Measurements from ENCODE around the gene NAPB.
A peak's percentile ranks its signal among the peaks of the same experiment; 100 is the strongest.

Gene NAPB

GRCh38 chr20:23404196-23404595, 17.1 kb downstream of the NAPB start:
- DNase-seq (ENCODE audit: low spot score) = no peak

- no peak for DNase-seq (ENCODE audit: low spot score)
These were observed 17.5 kb downstream of the NAPB start for GRCh38 chr20:23403751-23404150.

- DNase-seq (ENCODE audit: low spot score) = no peak
These were observed 20.2 kb downstream of the NAPB start for GRCh38 chr20:23401051-23401450.

DNA sequence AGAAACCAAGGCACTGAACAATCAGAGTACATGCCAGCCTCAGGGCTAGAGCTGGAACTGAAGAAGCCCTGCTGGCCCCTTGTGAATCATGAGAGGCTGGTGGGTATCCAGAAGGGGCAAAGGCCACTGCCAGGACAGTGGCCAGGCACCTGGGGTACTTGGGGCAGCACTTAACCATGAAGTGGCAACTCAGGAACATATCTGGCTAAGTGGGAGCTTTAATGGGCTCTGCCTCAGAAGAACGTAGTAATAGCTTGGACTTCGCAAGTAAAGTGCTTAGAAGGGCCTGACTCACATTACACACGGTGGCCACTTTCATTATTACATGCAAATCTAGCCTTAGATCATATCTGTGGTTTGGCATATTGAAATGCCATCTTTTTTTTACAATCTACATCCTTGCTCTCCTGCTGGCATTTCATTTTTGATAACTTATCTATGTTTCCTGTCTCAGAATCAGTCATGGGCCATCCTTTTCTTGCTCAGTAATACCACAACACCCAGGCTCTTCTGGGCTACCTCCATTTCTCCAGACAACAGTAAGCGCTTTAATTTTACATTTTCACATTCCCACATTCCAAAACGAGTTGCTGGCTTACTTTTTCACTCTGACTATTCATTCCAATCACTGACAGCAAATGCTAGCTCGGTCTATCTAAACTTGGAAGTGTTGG, 21.6 kb downstream of the NAPB start:
- peak; percentile 65 for DNase-seq (ENCODE audit: low spot score)

- DNase-seq (ENCODE audit: low spot score) = peak; percentile 27
These were observed 23.3 kb downstream of the NAPB start for GRCh38 chr20:23397961-23398360.

GRCh38 chr20:23396950-23397627, 24.2 kb downstream of the NAPB start:
- no peak for DNase-seq (ENCODE audit: low spot score)

- no peak for DNase-seq (ENCODE audit: low spot score)
These were observed 27.1 kb downstream of the NAPB start for GRCh38 chr20:23393996-23394775.

DNA sequence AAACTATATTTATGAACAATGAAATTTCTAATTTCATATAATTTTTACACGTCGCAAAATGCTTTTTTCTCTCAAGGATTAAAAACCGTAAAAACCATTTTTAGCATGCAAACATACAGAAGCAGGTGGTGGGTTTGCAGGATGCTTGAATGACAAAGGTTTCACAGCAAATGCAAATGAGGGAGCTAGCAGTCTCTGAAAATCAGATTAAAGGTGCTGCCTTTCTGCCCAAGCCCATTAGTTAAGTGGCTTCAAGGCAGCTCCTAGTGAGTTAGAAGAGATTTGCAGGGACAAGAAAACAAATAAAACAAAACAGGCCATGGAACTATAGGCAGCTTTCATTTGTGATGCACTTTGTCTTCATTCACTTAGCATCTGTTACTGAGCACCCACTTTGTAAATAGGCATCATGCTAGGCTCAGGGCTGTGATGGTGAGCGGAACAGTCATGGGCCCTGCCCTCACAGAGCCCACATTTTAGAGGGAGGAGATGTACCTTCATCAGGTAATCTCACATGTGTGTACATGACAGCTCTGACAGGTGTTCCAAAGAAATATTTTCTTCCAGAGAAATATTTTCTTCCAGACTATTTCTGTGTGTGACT, 29.5 kb downstream of the NAPB start:
- no peak for DNase-seq (ENCODE audit: low spot score)

DNA sequence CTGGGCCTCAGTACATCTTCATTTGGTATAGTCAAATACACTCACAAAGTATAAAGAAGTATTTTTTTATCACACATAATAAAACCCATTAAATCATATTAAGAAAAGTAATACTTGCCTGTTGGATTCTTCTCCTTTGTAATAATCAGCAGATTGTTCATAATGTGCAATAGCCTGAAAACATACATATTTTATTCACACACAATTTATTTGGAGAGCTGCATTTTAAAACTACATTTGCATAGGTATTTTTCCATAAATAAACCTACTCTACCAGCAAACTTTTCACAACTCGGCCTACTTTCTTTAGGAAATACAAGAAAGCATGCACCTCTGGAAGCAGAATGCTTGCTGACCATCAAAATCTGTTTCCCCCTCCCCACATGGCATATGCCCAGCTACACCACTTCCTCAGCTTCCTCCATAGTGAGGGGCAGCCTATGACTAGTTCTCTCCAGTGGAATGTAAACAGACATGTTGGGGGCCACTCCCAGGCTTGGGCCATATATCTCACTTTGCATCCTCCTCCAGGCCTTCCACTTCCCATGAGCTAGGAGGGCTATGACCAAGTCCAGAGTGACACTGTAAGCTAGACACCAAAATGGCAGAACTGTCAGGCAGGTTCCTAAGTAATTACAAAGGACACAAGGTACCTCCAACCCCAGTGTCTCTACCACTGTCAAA, 31.1 kb downstream of the NAPB start:
- no peak for DNase-seq (ENCODE audit: low spot score)

- no peak for DNase-seq (ENCODE audit: low spot score)
These were observed 34.2 kb downstream of the NAPB start for GRCh38 chr20:23387118-23387443.

GRCh38 chr20:23386304-23387117, 34.8 kb downstream of the NAPB start:
- no peak for DNase-seq (ENCODE audit: low spot score)

- no peak for DNase-seq (ENCODE audit: low spot score)
These were observed 39.4 kb downstream of the NAPB start for GRCh38 chr20:23381876-23382275.

- DNase-seq (ENCODE audit: low spot score) = no peak
These were observed 41.5 kb downstream of the NAPB start for GRCh38 chr20:23379772-23380171.

- no peak for DNase-seq (ENCODE audit: low spot score)
These were observed 45.5 kb downstream of the NAPB start for GRCh38 chr20:23375827-23376226.

GRCh38 chr20:23374441-23374840, 46.8 kb downstream of the NAPB start:
- no peak for DNase-seq (ENCODE audit: low spot score)

DNA sequence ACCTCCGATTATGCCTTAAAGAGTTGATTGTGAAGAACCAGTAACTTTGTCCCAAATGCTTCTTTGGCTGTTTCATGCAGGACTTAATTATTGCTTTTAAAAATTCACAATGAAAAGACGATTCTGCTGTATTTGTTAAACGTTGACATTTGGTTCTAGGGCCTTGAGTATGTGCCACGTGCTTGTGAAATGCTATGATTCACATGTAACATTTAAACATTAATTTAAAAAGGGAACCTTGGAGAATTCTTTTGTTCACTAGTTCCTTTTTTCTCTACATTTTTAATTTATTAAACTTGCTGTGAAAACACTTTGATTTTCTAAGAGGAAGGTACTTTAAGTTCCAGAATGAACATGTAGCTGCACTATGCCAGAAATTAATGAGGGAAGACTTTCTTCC, 49.8 kb downstream of the NAPB start:
- DNase-seq (ENCODE audit: low spot score) = no peak

DNA sequence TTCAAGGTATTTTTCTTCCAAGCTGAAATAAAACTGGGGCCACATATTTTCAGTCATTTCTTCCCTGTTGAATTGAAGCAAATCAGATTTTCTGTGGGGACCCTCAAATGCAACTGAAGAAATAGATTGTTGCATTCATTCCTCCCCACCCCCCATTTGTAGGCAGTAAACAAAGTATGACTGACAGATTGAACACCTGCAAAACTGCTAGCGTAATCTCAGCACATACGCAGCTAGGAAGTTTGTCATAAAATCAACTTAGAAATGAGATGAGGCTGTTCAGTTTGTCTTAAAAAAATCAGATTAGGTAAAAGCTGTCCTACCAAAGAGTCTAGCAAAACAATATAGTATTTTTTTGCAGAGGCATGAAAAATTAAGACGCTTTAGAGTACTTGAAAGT, 50.4 kb downstream of the NAPB start:
- DNase-seq (ENCODE audit: low spot score) = no peak

DNA sequence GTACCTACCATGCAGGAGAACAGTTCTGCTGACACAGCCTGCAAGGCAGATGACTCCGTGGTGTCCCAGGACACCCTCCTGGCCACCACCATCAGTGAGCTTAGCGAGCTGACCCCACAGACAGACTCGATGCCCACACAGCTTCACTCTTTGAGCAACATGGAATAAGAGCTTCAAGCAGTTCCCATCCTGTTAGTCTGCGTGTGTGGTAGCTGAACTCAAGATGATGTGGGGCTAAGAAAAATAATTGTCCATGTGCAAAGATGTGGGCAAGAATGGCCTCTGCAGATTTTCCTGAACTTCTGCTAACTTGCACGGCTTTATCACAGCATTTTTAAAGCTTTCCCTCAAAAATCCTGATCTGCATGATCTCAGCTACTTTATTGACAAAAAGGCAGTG, 51.0 kb downstream of the NAPB start:
- no peak for DNase-seq (ENCODE audit: low spot score)

DNA sequence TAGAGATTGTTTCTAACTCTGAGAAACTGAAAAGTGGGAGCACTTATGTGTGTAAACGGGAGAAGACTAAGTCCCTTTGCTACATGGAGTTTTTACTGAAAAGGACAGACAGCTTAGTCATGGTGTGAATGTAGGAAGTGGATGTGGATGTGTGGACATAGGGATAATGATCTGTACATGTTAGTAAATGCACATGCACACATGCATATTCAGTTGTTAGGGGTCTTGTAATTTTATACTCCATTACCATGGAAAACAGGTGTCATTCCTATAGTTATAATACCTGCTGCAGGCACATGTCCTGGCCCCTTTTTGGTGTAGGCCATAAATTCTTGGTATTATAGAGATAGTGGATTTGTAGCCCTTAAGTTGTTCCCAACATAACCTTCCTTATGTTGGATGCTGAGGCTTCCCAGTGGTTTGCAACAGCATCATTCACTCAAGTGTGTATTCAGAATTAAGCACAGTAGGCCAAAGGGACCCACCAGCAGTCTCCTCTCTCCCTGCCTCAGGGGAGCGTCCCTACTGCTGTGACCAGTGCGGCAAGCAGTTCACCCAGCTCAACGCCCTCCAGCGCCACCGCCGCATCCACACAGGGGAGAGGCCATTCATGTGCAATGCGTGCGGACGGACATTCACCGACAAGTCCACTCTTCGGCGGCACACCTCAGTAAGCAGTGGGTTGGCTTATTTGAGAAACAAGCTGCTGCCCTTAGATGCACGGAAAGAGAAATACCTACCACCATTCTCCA, 52.0 kb downstream of the NAPB start:
- no peak for DNase-seq (ENCODE audit: low spot score)

DNA sequence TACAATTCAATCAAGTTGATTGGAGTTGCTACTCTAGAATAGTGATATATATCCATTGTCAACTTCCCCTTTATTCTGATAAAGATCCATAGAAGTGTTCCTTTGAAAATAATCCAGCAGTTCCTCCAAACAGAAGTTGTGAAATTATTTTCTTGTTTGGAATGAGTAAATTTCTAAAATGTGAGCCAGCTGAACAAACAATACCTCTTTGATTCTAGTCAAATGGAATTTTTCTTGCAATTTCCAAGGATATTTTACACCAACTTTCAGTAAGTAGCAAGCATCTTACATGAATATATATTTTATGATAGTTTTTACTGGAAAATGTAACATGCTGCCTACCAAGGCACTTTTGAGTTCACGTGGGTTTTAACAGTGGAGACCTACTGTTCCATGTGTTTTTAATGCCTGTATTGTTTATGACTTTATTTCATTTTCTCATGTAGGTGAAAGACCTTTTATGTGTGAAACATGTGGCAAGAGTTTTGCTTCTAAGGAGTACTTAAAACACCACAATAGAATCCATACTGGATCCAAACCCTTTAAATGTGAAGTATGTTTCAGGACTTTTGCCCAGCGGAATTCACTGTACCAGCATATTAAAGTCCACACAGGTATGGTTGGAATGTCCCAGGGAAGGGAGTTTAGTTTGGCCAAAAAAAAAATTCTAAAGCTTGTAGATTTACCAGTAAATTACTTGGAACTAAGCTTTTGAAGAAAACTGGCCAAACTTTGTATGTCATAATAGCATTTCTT, 52.8 kb downstream of the NAPB start:
- DNase-seq (ENCODE audit: low spot score) = peak; percentile 37

All from GM03348 (cell line).